ENCODE results near the gene GALNT2. TPM values are rescaled to one million over a fixed set of nuclear protein-coding genes. Genes with fewer than 3 reads are reported as not detected.

Gene GALNT2
- total and polyA plus RNA-seq, 2 of the 13 experiments (the other 11 are each of a cell fraction or from before 2014, with no cell fraction given): 39.3 to 39.6 TPM

DNA sequence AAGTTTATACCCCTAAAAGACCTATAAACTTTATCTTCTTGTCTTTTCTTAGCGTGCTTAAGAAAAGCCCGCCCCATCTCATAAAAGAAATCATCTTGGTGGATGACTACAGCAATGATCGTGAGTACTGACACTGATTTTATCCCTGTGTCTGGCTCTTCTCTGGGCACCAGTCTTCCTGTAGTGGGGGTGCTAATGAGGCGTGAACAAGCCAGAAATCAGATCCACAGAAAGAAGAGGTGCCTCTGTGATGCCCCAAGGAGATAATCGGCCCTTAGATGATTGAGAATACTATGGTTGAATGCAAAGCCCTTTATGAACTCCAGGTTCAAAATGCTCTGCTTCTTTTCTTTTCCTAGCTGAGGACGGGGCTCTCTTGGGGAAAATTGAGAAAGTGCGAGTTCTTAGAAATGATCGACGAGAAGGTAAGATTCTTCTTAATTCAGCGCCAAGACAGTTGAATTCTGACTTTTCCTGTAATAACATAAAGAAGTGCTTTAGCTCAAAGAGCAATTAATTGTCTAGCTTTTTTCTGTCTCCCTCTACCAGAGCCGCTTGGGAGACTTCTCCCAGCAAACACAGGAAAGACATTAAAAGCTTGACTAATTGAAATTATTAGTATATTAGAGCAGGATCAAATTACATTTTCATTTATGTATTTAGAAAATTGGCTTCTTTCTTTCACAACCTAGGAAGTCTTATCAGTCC is 169.4 kb downstream of the GALNT2 start (continued):
- TF ChIP-seq, protein P1, sequence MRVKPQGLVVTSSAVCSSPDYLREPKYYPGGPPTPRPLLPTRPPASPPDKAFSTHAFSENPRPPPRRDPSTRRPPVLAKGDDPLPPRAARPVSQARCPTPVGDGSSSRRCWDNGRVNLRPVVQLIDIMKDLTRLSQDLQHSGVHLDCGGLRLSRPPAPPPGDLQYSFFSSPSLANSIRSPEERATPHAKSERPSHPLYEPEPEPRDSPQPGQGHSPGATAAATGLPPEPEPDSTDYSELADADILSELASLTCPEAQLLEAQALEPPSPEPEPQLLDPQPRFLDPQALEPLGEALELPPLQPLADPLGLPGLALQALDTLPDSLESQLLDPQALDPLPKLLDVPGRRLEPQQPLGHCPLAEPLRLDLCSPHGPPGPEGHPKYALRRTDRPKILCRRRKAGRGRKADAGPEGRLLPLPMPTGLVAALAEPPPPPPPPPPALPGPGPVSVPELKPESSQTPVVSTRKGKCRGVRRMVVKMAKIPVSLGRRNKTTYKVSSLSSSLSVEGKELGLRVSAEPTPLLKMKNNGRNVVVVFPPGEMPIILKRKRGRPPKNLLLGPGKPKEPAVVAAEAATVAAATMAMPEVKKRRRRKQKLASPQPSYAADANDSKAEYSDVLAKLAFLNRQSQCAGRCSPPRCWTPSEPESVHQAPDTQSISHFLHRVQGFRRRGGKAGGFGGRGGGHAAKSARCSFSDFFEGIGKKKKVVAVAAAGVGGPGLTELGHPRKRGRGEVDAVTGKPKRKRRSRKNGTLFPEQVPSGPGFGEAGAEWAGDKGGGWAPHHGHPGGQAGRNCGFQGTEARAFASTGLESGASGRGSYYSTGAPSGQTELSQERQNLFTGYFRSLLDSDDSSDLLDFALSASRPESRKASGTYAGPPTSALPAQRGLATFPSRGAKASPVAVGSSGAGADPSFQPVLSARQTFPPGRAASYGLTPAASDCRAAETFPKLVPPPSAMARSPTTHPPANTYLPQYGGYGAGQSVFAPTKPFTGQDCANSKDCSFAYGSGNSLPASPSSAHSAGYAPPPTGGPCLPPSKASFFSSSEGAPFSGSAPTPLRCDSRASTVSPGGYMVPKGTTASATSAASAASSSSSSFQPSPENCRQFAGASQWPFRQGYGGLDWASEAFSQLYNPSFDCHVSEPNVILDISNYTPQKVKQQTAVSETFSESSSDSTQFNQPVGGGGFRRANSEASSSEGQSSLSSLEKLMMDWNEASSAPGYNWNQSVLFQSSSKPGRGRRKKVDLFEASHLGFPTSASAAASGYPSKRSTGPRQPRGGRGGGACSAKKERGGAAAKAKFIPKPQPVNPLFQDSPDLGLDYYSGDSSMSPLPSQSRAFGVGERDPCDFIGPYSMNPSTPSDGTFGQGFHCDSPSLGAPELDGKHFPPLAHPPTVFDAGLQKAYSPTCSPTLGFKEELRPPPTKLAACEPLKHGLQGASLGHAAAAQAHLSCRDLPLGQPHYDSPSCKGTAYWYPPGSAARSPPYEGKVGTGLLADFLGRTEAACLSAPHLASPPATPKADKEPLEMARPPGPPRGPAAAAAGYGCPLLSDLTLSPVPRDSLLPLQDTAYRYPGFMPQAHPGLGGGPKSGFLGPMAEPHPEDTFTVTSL (CRISPR knock-in tag; IDR thresholded peaks at IDR 0.05; ENCODE audit: borderline replicate concordance): no peak
- no peak for TF ChIP-seq ZNF878 (CRISPR knock-in tag; IDR thresholded peaks at IDR 0.05)
- TF ChIP-seq POLR2G (IDR thresholded peaks at IDR 0.05; ENCODE audit: low read depth, low read length): no peak
- no peak for TF ChIP-seq ZNF30 (CRISPR knock-in tag; IDR thresholded peaks at IDR 0.05)
- TF ChIP-seq GABPB1 (CRISPR knock-in tag; IDR thresholded peaks at IDR 0.05): no peak
- no peak for TF ChIP-seq SNRNP70 (IDR thresholded peaks at IDR 0.05; ENCODE audit: low read depth, low read length)
- no peak for TF ChIP-seq ZFYVE20 (CRISPR knock-in tag; IDR thresholded peaks at IDR 0.05; ENCODE audit: borderline replicate concordance, low read depth)

DNA sequence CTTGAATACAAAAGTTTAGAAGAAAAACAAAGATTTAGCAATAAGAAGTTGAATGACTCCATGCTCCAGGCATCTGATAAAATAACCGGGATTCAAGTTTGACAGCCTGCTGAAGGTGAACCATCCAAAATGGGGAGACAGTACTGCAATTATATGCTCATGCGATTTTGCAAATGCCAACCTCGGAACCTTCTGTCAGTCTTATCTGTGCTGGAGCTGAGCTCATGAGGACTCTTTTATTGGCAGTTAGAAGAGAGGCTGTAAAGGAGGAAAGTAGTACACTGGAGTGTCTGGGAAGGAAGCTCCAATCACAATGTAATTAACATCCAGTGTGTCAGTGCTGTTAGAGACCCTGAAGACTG is 170.0 kb downstream of the GALNT2 start:
- no TSS peak for BruUV-seq (replicated peaks)
- H3K79me2 ChIP-seq (ENCODE audit: insufficient read depth, low read length): no peaks in the 10 kb centered on the region
- H3K4me2 ChIP-seq (ENCODE audit: low read depth, low read length): no peak overlapping the region
- TF ChIP-seq TGIF2 (CRISPR knock-in tag; IDR thresholded peaks at IDR 0.05): no peak
- H2AFZ ChIP-seq (ENCODE audit: low read length): no peak overlapping the region
- ChIA-PET POLR2A (no interaction called here), CTCF (ENCODE audit: low intra/inter-chr PET ratio, low total read pairs) (no interaction called here)
- in situ Hi-C loops (cut with HindIII; ENCODE audit: extremely low pct_ligation_motif_present, low pct_unique_long_range_greater_than_20kb): no loop called here
- H3K27ac ChIP-seq (ENCODE audit: extremely low read length, insufficient read depth, low read length): no peak overlapping the region
- H3K4me3 ChIP-seq (replicated peaks in 1 of 3; ENCODE audit: insufficient read depth in 1 of 3, low read depth in 2 of 3, low read length in 3 of 3): no peak overlapping the region
- FAIRE-seq (no peak), ATAC-seq (no peak), DNase-seq (ENCODE audit: low spot score) (no peak)
- no peaks in the 10 kb centered on the region for H4K20me1 ChIP-seq (ENCODE audit: insufficient read depth, low read length)
- no peaks in the 10 kb centered on the region for H3K27me3 ChIP-seq (ENCODE audit: control insufficient read depth in 1 of 2, insufficient read depth in 2 of 2, low read length in 2 of 2)
- no peak overlapping the region for H3K9ac ChIP-seq (ENCODE audit: insufficient read depth, low read depth, low read length)
- H3K36me3 ChIP-seq (replicated peaks in 1 of 2; ENCODE audit: control insufficient read depth in 1 of 2, insufficient read depth in 2 of 2, low read length in 2 of 2): peaks cover 1 to 29% of the 10 kb centered on the region in 2 experiments; a peak in 4 of 5 replicates
- no peaks in the 10 kb centered on the region for H3K9me3 ChIP-seq (ENCODE audit: low read length)
- H3K4me1 ChIP-seq (ENCODE audit: insufficient read depth, low read length): no peaks in the 10 kb centered on the region
- intact Hi-C loops (cut with micrococcal nuclease; ENCODE audit: unreplicated experiment): no loop called here
- 94% methylated on average over 3 of the region's 3 CpGs for WGBS (ENCODE audit: low lambda C conversion rate)

Data from HepG2 (cell line).